ENCODE measurements around the gene POU6F2. TPM values are rescaled to one million over a fixed set of nuclear protein-coding genes. Genes with fewer than 3 reads are reported as not detected.

POU6F2 gene
- under 1 TPM; 0.08 to 0.12 TPM for polyA plus RNA-seq

- H3K9me3 ChIP-seq (ENCODE audit: control insufficient read depth in 2 of 2, insufficient read depth in 1 of 2, low read depth in 1 of 2, low read length in 1 of 2): no peaks in the 10 kb centered on the region
- WGBS, 2 donors: 60 to 62% methylated on average over 7 of the region's 7 CpGs
- H3K27me3 ChIP-seq (ENCODE audit: control insufficient read depth in 1 of 2, insufficient read depth in 2 of 2, low read length in 2 of 2): peaks cover 0 to 5% of the 10 kb centered on the region in 2 donors
- H3K36me3 ChIP-seq (ENCODE audit: control insufficient read depth in 2 of 2, insufficient read depth in 2 of 2, low read length in 1 of 2): no peaks in the 10 kb centered on the region
- no peak within 1 kb of the TSS for H3K27ac ChIP-seq (ENCODE audit: low read depth in 2 of 2, low read length in 1 of 2)
- no peak within 1 kb of the TSS for H3K4me3 ChIP-seq (ENCODE audit: low read depth in 1 of 2, low read length in 2 of 2)
- peaks cover 3 to 5% of the 10 kb centered on the region in 2 donors for H3K4me1 ChIP-seq (ENCODE audit: control insufficient read depth in 2 of 2, insufficient read depth in 2 of 2, low read length in 1 of 2)
These were observed at the start of gene POU6F2 for GRCh38 chr7:38977685-38978084. Gene POU6F2, plus strand, starts transcription at chr7:38977909. Its CDS starts 45 bp downstream, at chr7:38977954.

- WGBS, 2 donors: 88 to 90% methylated on average over 3 of the region's 3 CpGs
- no peaks in the 10 kb centered on the region for H3K27me3 ChIP-seq (ENCODE audit: control insufficient read depth in 1 of 2, insufficient read depth in 2 of 2, low read length in 2 of 2)
- H3K4me1 ChIP-seq (ENCODE audit: control insufficient read depth in 2 of 2, insufficient read depth in 2 of 2, low read length in 1 of 2): no peaks in the 10 kb centered on the region
- no peak overlapping the region for H3K4me3 ChIP-seq (ENCODE audit: low read depth in 1 of 2, low read length in 2 of 2)
- no peaks in the 10 kb centered on the region for H3K36me3 ChIP-seq (ENCODE audit: control insufficient read depth in 2 of 2, insufficient read depth in 2 of 2, low read length in 1 of 2)
- no peak overlapping the region for H3K27ac ChIP-seq (ENCODE audit: low read depth in 2 of 2, low read length in 1 of 2)
- no peaks in the 10 kb centered on the region for H3K9me3 ChIP-seq (ENCODE audit: control insufficient read depth in 2 of 2, insufficient read depth in 1 of 2, low read depth in 1 of 2, low read length in 1 of 2)
These were observed 49.2 kb upstream of the POU6F2 start for GRCh38 chr7:38928506-38928905.

- no peak overlapping the region for H3K27ac ChIP-seq (ENCODE audit: low read depth in 2 of 2, low read length in 1 of 2)
- H3K9me3 ChIP-seq (ENCODE audit: control insufficient read depth in 2 of 2, insufficient read depth in 1 of 2, low read depth in 1 of 2, low read length in 1 of 2): no peaks in the 10 kb centered on the region
- WGBS, 2 donors: 85% methylated on average over 7 of the region's 7 CpGs
- H3K4me3 ChIP-seq (ENCODE audit: low read depth in 1 of 2, low read length in 2 of 2): no peak overlapping the region
- H3K36me3 ChIP-seq (ENCODE audit: control insufficient read depth in 2 of 2, insufficient read depth in 2 of 2, low read length in 1 of 2): no peaks in the 10 kb centered on the region
- no peaks in the 10 kb centered on the region for H3K4me1 ChIP-seq (ENCODE audit: control insufficient read depth in 2 of 2, insufficient read depth in 2 of 2, low read length in 1 of 2)
- H3K27me3 ChIP-seq (ENCODE audit: control insufficient read depth in 1 of 2, insufficient read depth in 2 of 2, low read length in 2 of 2): no peaks in the 10 kb centered on the region
These were observed 48.1 kb upstream of the POU6F2 start for GRCh38 chr7:38929460-38930171.

- Histone ChIP-seq H3K9me3 (ENCODE audit: control insufficient read depth in 2 of 2, insufficient read depth in 1 of 2, low read depth in 1 of 2, low read length in 1 of 2) (no peaks in the 10 kb centered on the region), H3K27me3 (ENCODE audit: control insufficient read depth in 1 of 2, insufficient read depth in 2 of 2, low read length in 2 of 2) (no peaks in the 10 kb centered on the region), H3K4me3 (ENCODE audit: low read depth in 1 of 2, low read length in 2 of 2) (no peak overlapping the region), H3K4me1 (ENCODE audit: control insufficient read depth in 2 of 2, insufficient read depth in 2 of 2, low read length in 1 of 2) (no peaks in the 10 kb centered on the region), H3K27ac (ENCODE audit: low read depth in 2 of 2, low read length in 1 of 2) (no peak overlapping the region), H3K36me3 (ENCODE audit: control insufficient read depth in 2 of 2, insufficient read depth in 2 of 2, low read length in 1 of 2) (no peaks in the 10 kb centered on the region)
- WGBS, 2 donors: 29 to 33% methylated on average over 6 of the region's 6 CpGs
These were observed 45.1 kb upstream of the POU6F2 start for GRCh38 chr7:38932509-38933168.

- 83 to 96% methylated on average over 3 of the region's 3 CpGs for WGBS, 2 donors
- no peak overlapping the region for H3K4me3 ChIP-seq (ENCODE audit: low read depth in 1 of 2, low read length in 2 of 2)
- no peak overlapping the region for H3K27ac ChIP-seq (ENCODE audit: low read depth in 2 of 2, low read length in 1 of 2)
- H3K4me1 ChIP-seq (ENCODE audit: control insufficient read depth in 2 of 2, insufficient read depth in 2 of 2, low read length in 1 of 2): no peaks in the 10 kb centered on the region
- no peaks in the 10 kb centered on the region for H3K36me3 ChIP-seq (ENCODE audit: control insufficient read depth in 2 of 2, insufficient read depth in 2 of 2, low read length in 1 of 2)
- H3K9me3 ChIP-seq (ENCODE audit: control insufficient read depth in 2 of 2, insufficient read depth in 1 of 2, low read depth in 1 of 2, low read length in 1 of 2): no peaks in the 10 kb centered on the region
- no peaks in the 10 kb centered on the region for H3K27me3 ChIP-seq (ENCODE audit: control insufficient read depth in 1 of 2, insufficient read depth in 2 of 2, low read length in 2 of 2)
These were observed 43.7 kb upstream of the POU6F2 start for GRCh38 chr7:38934051-38934450.

- Histone ChIP-seq H3K4me3 (ENCODE audit: low read depth in 1 of 2, low read length in 2 of 2) (no peak overlapping the region), H3K36me3 (ENCODE audit: control insufficient read depth in 2 of 2, insufficient read depth in 2 of 2, low read length in 1 of 2) (no peaks in the 10 kb centered on the region), H3K27ac (ENCODE audit: low read depth in 2 of 2, low read length in 1 of 2) (no peak overlapping the region), H3K9me3 (ENCODE audit: control insufficient read depth in 2 of 2, insufficient read depth in 1 of 2, low read depth in 1 of 2, low read length in 1 of 2) (no peaks in the 10 kb centered on the region), H3K4me1 (ENCODE audit: control insufficient read depth in 2 of 2, insufficient read depth in 2 of 2, low read length in 1 of 2) (no peaks in the 10 kb centered on the region), H3K27me3 (ENCODE audit: control insufficient read depth in 1 of 2, insufficient read depth in 2 of 2, low read length in 2 of 2) (no peaks in the 10 kb centered on the region)
- WGBS, 2 donors: 89 to 92% methylated on average over 10 of the region's 10 CpGs
These were observed 43.2 kb upstream of the POU6F2 start for GRCh38 chr7:38934536-38934935.

GRCh38 chr7:38936641-38937040 is 41.1 kb upstream of the POU6F2 start:
- H3K4me3 ChIP-seq (ENCODE audit: low read depth in 1 of 2, low read length in 2 of 2): no peak overlapping the region
- H3K27ac ChIP-seq (ENCODE audit: low read depth in 2 of 2, low read length in 1 of 2): no peak overlapping the region
- H3K4me1 ChIP-seq (ENCODE audit: control insufficient read depth in 2 of 2, insufficient read depth in 2 of 2, low read length in 1 of 2): no peaks in the 10 kb centered on the region
- no peaks in the 10 kb centered on the region for H3K36me3 ChIP-seq (ENCODE audit: control insufficient read depth in 2 of 2, insufficient read depth in 2 of 2, low read length in 1 of 2)
- no peaks in the 10 kb centered on the region for H3K27me3 ChIP-seq (ENCODE audit: control insufficient read depth in 1 of 2, insufficient read depth in 2 of 2, low read length in 2 of 2)
- H3K9me3 ChIP-seq (ENCODE audit: control insufficient read depth in 2 of 2, insufficient read depth in 1 of 2, low read depth in 1 of 2, low read length in 1 of 2): no peaks in the 10 kb centered on the region
- 70 to 79% methylated on average over 1 of the region's 1 CpG for WGBS, 2 donors

- no peaks in the 10 kb centered on the region for H3K36me3 ChIP-seq (ENCODE audit: control insufficient read depth in 2 of 2, insufficient read depth in 2 of 2, low read length in 1 of 2)
- WGBS, 2 donors: 51 to 67% methylated on average over 1 of the region's 1 CpG
- no peak overlapping the region for H3K27ac ChIP-seq (ENCODE audit: low read depth in 2 of 2, low read length in 1 of 2)
- no peak overlapping the region for H3K4me3 ChIP-seq (ENCODE audit: low read depth in 1 of 2, low read length in 2 of 2)
- no peaks in the 10 kb centered on the region for H3K27me3 ChIP-seq (ENCODE audit: control insufficient read depth in 1 of 2, insufficient read depth in 2 of 2, low read length in 2 of 2)
- no peaks in the 10 kb centered on the region for H3K4me1 ChIP-seq (ENCODE audit: control insufficient read depth in 2 of 2, insufficient read depth in 2 of 2, low read length in 1 of 2)
- H3K9me3 ChIP-seq (ENCODE audit: control insufficient read depth in 2 of 2, insufficient read depth in 1 of 2, low read depth in 1 of 2, low read length in 1 of 2): no peaks in the 10 kb centered on the region
These were observed 39.7 kb upstream of the POU6F2 start for GRCh38 chr7:38938001-38938485.

- H3K36me3 ChIP-seq (ENCODE audit: control insufficient read depth in 2 of 2, insufficient read depth in 2 of 2, low read length in 1 of 2): no peaks in the 10 kb centered on the region
- H3K27me3 ChIP-seq (ENCODE audit: control insufficient read depth in 1 of 2, insufficient read depth in 2 of 2, low read length in 2 of 2): no peaks in the 10 kb centered on the region
- no peaks in the 10 kb centered on the region for H3K9me3 ChIP-seq (ENCODE audit: control insufficient read depth in 2 of 2, insufficient read depth in 1 of 2, low read depth in 1 of 2, low read length in 1 of 2)
- H3K4me1 ChIP-seq (ENCODE audit: control insufficient read depth in 2 of 2, insufficient read depth in 2 of 2, low read length in 1 of 2): no peaks in the 10 kb centered on the region
- 63 to 74% methylated on average over 4 of the region's 4 CpGs for WGBS, 2 donors
- no peak overlapping the region for H3K27ac ChIP-seq (ENCODE audit: low read depth in 2 of 2, low read length in 1 of 2)
- no peak overlapping the region for H3K4me3 ChIP-seq (ENCODE audit: low read depth in 1 of 2, low read length in 2 of 2)
These were observed 39.1 kb upstream of the POU6F2 start for GRCh38 chr7:38938589-38938988.

- Histone ChIP-seq H3K27me3 (ENCODE audit: control insufficient read depth in 1 of 2, insufficient read depth in 2 of 2, low read length in 2 of 2) (no peaks in the 10 kb centered on the region), H3K9me3 (ENCODE audit: control insufficient read depth in 2 of 2, insufficient read depth in 1 of 2, low read depth in 1 of 2, low read length in 1 of 2) (no peaks in the 10 kb centered on the region), H3K4me3 (ENCODE audit: low read depth in 1 of 2, low read length in 2 of 2) (no peak overlapping the region), H3K27ac (ENCODE audit: low read depth in 2 of 2, low read length in 1 of 2) (no peak overlapping the region), H3K36me3 (ENCODE audit: control insufficient read depth in 2 of 2, insufficient read depth in 2 of 2, low read length in 1 of 2) (no peaks in the 10 kb centered on the region), H3K4me1 (ENCODE audit: control insufficient read depth in 2 of 2, insufficient read depth in 2 of 2, low read length in 1 of 2) (no peaks in the 10 kb centered on the region)
- WGBS, 2 donors: 78 to 84% methylated on average over 3 of the region's 3 CpGs
These were observed 36.9 kb upstream of the POU6F2 start for GRCh38 chr7:38940774-38941173.
